ENCODE measurements around the gene GOLGA8S.
"Not testable (repeated sequence)": the region's sequence is repeated elsewhere in the genome, so short reads cannot be mapped to it uniquely, and the experiment has no call there.

Gene GOLGA8S

DNA sequence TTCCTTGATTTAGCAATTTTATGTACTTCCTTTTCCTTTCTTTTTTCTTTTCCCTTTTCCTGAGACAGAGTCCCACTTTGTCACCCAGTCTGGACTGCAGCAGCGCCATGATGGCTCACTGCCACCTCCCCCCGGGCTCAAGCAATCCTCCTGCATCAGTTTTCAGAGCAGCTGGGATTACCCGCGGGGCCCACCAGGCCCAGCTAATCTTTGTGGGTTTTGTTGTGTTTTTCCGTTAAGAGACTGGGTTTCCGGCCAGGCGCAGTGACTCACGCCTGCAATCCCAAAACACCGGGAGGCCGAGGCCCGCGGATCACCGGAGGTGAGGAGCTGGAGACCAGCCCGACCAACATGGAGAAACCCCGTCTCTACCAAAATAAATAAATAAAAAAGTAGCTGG, 17.7 kb downstream of the GOLGA8S start:
- no peaks in the 10 kb centered on the region for H3K36me3 ChIP-seq (ENCODE audit: control insufficient read depth, insufficient read depth, low read length)
- H3K27me3 ChIP-seq (replicated peaks; ENCODE audit: control insufficient read depth, insufficient read depth, low read length): no peaks in the 10 kb centered on the region
- TF ChIP-seq, protein P1, sequence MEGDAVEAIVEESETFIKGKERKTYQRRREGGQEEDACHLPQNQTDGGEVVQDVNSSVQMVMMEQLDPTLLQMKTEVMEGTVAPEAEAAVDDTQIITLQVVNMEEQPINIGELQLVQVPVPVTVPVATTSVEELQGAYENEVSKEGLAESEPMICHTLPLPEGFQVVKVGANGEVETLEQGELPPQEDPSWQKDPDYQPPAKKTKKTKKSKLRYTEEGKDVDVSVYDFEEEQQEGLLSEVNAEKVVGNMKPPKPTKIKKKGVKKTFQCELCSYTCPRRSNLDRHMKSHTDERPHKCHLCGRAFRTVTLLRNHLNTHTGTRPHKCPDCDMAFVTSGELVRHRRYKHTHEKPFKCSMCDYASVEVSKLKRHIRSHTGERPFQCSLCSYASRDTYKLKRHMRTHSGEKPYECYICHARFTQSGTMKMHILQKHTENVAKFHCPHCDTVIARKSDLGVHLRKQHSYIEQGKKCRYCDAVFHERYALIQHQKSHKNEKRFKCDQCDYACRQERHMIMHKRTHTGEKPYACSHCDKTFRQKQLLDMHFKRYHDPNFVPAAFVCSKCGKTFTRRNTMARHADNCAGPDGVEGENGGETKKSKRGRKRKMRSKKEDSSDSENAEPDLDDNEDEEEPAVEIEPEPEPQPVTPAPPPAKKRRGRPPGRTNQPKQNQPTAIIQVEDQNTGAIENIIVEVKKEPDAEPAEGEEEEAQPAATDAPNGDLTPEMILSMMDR (IDR thresholded peaks at IDR 0.05; ENCODE audit: insufficient read depth, low read length, poor library complexity, severe bottlenecking): no peak
- DNase-seq (ENCODE audit: extremely low read depth, insufficient read length): no peak
- H3K4me3 ChIP-seq (replicated peaks; ENCODE audit: low read depth, low read length): no peak overlapping the region

DNA sequence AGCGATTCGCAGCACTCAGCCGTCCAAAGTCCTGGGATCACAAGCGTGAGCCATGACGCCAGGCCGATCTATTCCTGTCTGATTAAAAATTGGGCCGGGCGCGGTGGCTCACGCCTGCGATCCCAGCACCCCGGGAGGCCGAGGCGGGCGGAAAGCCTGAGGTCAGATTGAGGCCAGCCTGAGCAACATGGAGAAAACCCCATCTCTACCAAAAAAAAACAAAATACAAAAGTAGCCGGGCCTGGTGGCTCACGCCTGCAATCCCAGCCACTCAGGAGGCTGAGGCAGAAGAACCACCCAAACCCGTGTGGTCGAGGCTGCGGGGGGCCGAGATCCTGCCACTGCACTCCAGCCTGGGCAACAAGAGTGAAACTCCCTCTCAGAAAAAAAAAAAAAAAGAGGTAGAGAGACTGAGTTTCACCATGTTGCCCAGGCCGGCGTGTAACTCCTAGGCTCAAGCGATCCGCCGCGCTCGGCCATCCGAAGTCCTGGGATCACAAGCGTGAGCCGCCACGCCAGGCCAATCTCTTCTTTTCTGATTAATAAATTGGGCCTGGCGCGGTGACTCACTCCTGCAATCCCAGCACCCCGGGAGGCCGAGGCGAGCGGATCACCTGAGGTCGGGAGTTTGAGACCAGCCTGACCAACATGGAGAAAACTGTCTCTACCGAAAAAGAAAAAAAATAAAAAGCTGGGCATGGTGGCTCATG, 18.5 kb downstream of the GOLGA8S start:
- not testable (repeated sequence) for DNase-seq (ENCODE audit: extremely low read depth, insufficient read length); H3K36me3 ChIP-seq (ENCODE audit: control insufficient read depth, insufficient read depth, low read length); H3K27me3 ChIP-seq (replicated peaks; ENCODE audit: control insufficient read depth, insufficient read depth, low read length); H3K4me3 ChIP-seq (replicated peaks; ENCODE audit: low read depth, low read length)

DNA sequence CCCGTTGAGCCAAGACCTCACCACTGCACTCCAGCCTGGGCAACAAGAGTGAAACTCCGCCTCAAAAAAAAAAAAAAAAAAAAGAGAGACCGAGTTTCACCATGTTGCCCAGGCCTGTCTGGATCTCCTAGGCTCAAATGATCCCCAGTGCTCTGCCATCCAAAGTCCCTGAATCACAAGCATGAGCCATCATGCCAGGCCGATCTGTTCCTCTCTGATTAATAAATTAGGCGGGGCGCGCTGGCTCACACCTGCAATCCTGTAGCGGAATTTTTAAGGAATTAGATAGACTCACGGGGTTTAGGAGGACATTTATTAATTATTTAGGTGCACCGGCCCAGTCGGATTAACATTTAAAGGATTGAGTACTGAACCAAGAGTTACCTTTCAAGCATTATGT, 19.7 kb downstream of the GOLGA8S start:
- DNase-seq (ENCODE audit: extremely low read depth, insufficient read length); H3K27me3 ChIP-seq (replicated peaks; ENCODE audit: control insufficient read depth, insufficient read depth, low read length); H3K4me3 ChIP-seq (replicated peaks; ENCODE audit: low read depth, low read length); H3K36me3 ChIP-seq (ENCODE audit: control insufficient read depth, insufficient read depth, low read length): not testable (repeated sequence)

DNA sequence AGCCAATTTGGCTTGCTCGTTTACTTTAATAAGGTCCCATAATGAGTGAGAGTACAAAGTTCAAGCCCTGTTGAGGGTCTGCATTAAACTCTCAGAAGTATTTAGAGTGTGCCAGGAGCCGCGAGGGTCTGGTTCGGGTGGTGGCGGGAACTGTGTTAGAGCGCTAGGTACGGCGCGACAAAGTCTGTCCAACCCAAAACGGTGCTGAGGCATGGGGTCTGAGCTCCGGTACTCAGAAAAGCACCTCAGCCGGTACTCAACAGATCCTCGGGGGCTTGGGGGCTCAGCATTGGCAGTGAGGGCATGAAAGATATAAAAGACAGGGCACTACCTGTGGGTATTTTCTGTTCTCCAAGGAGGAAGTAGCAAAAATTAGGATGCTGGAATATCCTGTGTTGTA, 24.4 kb downstream of the GOLGA8S start:
- H3K36me3 ChIP-seq (ENCODE audit: control insufficient read depth, insufficient read depth, low read length); H3K27me3 ChIP-seq (replicated peaks; ENCODE audit: control insufficient read depth, insufficient read depth, low read length); DNase-seq (ENCODE audit: extremely low read depth, insufficient read length); H3K4me3 ChIP-seq (replicated peaks; ENCODE audit: low read depth, low read length): not testable (repeated sequence)

DNA sequence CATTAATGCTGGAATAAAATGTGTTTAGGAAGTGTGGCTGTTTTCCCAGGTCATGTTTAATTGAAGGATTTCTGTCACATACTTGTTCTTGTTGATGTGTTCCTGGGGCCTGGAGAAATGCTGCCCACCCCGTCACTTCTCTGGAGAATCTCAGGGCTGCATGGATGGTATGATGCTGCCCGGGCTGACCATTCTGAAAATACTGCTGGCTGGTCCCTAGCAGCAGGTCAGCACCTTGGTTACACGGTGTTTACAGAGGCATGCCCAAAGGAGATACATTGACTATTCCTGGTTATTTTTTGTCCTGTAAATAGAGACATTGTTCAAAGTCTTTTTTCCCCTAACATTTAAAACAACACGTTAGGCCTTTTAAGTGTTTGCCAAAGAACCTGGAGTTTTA, 26.2 kb downstream of the GOLGA8S start:
- not testable (repeated sequence) for H3K36me3 ChIP-seq (ENCODE audit: control insufficient read depth, insufficient read depth, low read length); H3K27me3 ChIP-seq (replicated peaks; ENCODE audit: control insufficient read depth, insufficient read depth, low read length); DNase-seq (ENCODE audit: extremely low read depth, insufficient read length); H3K4me3 ChIP-seq (replicated peaks; ENCODE audit: low read depth, low read length)

DNA sequence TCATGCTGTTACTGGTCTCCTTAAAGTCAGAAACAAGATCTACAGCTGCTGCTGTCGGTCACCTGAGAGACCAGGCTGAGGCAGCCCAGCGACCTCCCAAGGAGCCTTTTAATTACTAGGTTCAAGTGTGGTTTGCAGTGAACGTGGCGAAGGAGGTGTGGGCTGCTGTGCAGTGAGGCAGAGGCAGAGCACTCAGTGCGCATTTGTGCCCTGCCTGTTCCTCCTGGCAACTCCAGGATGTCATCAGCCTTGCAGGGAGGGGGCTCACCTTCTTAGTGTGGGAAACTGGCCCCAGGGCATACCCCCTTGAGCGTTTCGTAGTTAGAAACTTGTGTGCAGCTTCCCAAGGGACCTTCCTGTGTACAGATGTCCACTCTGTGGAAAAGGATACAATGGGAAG, 26.6 kb downstream of the GOLGA8S start:
- DNase-seq (ENCODE audit: extremely low read depth, insufficient read length); H3K4me3 ChIP-seq (replicated peaks; ENCODE audit: low read depth, low read length); H3K36me3 ChIP-seq (ENCODE audit: control insufficient read depth, insufficient read depth, low read length); H3K27me3 ChIP-seq (replicated peaks; ENCODE audit: control insufficient read depth, insufficient read depth, low read length): not testable (repeated sequence)

DNA sequence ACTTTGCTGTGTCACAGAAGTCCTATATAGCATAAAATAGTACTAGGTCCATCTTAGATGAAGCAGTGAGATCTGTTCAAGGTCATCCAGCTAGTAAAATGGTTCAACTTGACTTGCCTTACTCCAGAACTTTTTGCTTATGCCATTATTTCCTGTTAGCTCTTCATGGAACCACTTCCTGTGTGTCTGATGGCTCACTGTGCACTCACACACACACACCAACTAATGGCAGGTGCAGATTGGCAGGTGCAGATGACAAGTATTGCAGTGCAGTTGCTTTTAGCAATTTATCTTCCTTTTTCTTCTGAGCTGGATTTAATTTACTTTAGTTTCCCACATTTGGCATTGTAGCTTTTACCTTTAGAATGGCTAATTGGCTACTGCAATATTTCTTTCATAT, 29.8 kb downstream of the GOLGA8S start:
- TF ChIP-seq, protein P1 (IDR thresholded peaks at IDR 0.05; ENCODE audit: insufficient read depth, low read length, poor library complexity, severe bottlenecking): no peak
- Histone ChIP-seq H3K36me3 (ENCODE audit: control insufficient read depth, insufficient read depth, low read length) (no peaks in the 10 kb centered on the region), H3K27me3 (replicated peaks; ENCODE audit: control insufficient read depth, insufficient read depth, low read length) (no peaks in the 10 kb centered on the region), H3K4me3 (replicated peaks; ENCODE audit: low read depth, low read length) (no peak overlapping the region)
- DNase-seq (ENCODE audit: extremely low read depth, insufficient read length): no peak

DNA sequence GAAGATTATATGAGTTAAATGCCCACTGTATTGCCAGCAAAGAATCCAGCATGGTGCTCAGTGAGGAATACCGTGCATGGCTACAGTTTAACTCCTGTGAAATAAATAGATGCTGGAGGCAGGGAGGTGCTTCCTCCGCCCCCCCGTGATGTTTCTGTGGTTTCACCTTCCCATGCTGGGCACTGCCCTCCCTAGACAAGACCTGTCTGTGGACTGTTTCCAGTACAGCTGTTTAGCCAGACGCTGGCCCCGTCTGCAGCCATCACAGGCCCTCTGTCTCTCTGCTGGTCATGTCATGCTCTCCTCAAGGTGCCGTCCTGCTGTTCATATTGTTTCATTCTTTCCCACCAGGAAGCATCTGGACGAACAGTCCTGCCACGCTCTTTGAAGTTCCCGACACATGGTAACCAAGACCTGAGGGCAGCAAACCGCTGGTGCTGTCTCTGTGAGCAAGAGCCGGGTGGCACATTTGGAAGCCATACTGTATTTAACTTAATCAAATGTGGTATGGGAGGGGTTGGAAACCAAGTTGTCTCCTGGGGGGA, 31.4 kb downstream of the GOLGA8S start:
- TF ChIP-seq, protein P1 (IDR thresholded peaks at IDR 0.05; ENCODE audit: insufficient read depth, low read length, poor library complexity, severe bottlenecking): no peak
- Histone ChIP-seq H3K36me3 (ENCODE audit: control insufficient read depth, insufficient read depth, low read length) (no peaks in the 10 kb centered on the region), H3K4me3 (replicated peaks; ENCODE audit: low read depth, low read length) (no peak overlapping the region), H3K27me3 (replicated peaks; ENCODE audit: control insufficient read depth, insufficient read depth, low read length) (no peaks in the 10 kb centered on the region)
- DNase-seq (ENCODE audit: extremely low read depth, insufficient read length): no peak

All from GM06990 (cell line).